HG02970 (cell line): Measurements from ENCODE around the gene TMEM107.
A peak's percentile ranks its signal among the peaks of the same experiment; 100 is the strongest.
"Not testable (repeated sequence)": the region's sequence is repeated elsewhere in the genome, so short reads cannot be mapped to it uniquely, and the experiment has no call there.

Experiments used
- ATAC-seq: cut with Tn5 transposase; IDR thresholded peaks from one replicate; pipeline ENCODE4 v1.9.1; 2021; ENCODE audit warnings: mild to moderate bottlenecking, moderate library complexity, moderate number of reproducible peaks; ENCODE audit not compliant: unreplicated experiment, low FRiP score

Gene TMEM107

DNA sequence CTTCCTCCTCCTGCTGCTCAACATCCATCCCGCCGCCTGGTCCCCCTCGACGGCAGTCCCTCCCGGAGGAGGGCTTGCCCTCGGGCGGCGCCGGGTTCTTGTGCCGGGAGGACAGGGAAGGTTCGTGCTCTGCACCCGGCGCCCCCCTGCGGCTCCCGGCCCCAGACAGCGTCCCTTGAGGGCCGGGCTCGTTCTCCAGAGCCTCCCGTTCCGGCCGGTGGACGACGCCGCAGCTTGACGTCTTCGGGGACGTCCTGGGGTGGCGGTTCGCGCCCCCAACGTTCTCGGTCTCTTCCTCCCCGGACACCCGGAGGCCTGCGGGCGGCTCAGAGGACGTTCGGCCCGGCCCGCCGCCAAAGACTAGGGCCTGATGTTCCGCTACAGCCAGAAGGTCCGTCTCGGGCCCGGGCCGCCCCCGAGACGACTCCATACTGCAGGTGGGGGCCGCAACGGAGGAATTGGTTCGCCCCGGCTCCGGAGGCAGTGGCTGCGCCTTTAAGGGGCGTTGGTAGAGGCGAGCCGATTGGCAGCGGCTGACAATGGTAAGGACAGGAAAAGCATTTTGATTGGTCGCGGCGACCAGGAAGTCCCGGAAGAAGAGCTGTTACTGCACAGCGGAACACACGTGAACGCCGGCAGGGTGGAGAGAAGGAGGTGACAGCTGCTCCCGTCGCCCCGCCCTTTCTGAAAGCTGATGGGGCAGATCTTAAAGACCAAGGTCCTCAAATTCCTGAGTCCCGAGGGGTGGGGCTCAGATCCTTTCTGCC, 13.7 kb upstream of the TMEM107 start, which contains the start of gene BORCS6:
BORCS6 (minus strand) TSS at position 470 of the 767 bp plus-strand sequence; CDS start at position 430, 40 bp downstream.
- ATAC-seq, result peak; percentile 45

DNA sequence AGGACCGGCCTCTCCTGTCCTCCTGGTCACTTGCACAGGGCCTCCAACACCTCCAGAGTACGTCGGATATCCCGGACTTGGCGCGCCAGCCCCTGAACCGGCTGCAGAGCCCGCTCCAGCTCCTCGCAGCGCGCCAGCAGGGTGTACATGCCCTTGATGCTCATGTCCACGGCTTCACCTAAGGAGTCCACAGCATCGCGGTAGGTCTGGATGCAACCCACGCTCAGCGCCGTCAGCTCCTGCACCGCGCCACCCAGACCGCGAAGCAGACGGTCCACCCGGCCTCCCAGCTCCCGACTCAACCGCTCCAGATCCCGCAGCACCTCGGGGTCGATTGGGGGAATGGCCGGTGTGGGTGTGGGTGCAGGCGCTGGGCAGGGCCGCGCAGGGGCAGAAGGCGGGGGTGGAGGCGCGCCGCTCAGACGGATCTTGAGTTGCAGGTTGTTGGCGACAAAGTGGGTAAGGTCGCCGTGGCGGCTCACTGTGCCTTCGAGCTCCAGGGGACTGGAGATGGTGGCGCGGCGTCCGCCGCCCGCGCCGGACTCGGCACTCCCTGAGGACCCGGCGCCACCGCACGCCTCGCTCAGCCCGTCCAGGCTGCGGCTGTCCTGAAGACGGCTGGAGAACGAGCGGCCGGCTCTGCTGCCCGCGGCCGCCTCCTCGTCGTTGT, 13.0 kb upstream of the TMEM107 start:
- no peak for ATAC-seq

DNA sequence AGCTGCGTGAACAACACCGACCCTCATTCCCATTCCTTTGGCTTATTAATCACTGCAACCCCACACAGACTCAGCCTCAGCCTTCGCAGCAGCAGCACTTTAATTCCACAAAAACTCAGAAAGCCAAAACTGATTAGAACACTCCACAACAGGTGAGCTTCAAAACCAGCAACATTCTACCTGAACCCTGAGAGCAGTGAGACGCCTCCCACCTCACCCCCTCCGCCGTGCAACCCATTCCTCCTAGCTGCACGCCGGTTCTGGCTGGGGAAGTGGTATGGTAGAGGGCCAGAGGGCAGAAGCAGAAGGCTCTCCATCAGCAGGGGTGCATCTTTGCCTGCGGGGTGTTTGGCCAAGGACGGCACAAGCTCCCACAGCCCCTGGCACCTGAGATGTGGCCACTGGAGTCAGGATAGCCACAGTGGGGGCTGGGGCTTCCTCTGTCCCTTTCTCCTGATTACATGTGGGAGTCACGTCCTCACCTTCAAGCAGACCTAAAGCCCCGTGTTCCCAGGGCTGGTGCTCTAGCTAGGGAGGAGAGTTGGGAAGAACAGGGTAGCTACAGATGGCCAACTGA, 12.2 kb upstream of the TMEM107 start:
- no peak for ATAC-seq

DNA sequence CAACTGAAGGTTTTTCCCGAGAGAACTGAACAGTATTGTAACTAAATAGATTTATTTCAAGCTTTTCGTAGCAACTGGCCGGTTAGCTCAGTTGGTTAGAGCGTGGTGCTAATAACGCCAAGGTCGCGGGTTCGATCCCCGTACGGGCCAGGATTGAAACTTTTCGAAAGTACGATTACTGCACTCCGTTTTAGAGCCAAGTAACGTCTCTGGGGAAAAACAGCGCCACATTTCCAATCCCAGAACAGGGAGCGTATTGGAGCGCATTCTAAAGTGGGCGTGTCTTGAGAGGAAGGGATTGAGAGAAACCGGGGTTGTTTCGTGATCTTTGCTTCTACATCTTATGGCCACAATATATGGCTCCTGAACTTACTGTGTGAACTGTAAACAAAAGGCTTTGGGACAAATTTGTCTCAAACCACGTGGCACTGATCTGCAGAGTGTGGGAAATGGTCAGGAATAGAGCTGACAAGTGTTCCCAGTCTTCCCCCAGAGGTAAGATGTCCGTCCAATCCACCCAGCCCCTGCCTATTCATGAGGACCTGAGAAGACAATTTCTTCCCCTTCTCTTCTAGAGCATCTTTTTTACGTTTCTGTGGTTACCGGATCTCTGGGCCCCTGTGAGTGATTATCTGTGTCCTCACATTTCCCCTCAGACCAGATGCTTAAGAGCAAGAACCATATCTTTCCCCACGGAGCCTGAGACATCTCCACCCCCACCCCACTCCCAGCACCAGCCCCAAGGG, 11.5 kb upstream of the TMEM107 start:
- ATAC-seq, result peak; percentile 21

DNA sequence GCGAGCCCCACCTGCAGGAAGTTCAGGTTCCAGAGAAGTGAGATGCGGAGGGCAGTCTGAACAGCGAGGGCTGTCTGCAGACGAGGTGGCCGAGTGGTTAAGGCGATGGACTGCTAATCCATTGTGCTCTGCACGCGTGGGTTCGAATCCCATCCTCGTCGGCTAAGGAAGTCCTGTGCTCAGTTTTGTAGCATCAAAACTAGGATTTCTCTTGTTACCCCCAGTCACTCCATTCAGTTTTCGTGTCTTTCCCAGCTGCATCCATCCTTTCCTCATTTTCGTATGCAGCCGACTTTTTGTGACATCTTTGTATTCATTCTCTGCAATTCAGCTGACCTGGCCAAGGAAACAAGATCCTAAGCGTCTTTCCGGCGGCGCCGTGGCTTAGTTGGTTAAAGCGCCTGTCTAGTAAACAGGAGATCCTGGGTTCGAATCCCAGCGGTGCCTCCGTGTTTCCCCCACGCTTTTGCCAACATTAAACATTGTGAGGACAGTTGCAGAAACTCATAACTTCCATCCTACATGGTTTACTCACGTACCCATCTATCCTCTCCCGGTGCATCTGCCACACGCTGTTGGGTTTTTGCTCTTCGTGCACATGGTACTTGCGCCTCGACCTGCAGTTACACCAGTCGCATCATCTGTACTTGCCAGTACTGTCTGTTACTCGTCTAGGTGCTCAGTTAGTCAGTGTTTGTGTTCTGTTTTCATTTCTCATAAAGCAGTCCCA, 10.8 kb upstream of the TMEM107 start:
- peak; percentile 34 for ATAC-seq

DNA sequence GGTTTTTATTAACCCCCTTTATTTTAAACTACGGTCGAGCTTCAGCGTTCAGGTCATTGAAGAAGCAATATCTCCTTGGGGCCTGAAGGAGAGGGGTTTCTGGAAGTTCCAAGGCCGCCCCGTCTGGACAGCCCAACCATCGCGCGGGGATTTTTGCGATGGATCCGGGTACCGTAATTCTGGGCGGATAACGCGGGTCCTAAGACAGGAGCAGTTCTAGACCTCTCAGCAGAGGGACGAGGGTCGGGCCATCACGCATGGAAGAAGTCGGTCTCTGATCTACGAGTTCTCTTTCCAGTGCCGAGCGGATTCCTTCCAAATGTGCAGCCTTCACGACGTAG, 10.2 kb upstream of the TMEM107 start:
- ATAC-seq, result no peak

DNA sequence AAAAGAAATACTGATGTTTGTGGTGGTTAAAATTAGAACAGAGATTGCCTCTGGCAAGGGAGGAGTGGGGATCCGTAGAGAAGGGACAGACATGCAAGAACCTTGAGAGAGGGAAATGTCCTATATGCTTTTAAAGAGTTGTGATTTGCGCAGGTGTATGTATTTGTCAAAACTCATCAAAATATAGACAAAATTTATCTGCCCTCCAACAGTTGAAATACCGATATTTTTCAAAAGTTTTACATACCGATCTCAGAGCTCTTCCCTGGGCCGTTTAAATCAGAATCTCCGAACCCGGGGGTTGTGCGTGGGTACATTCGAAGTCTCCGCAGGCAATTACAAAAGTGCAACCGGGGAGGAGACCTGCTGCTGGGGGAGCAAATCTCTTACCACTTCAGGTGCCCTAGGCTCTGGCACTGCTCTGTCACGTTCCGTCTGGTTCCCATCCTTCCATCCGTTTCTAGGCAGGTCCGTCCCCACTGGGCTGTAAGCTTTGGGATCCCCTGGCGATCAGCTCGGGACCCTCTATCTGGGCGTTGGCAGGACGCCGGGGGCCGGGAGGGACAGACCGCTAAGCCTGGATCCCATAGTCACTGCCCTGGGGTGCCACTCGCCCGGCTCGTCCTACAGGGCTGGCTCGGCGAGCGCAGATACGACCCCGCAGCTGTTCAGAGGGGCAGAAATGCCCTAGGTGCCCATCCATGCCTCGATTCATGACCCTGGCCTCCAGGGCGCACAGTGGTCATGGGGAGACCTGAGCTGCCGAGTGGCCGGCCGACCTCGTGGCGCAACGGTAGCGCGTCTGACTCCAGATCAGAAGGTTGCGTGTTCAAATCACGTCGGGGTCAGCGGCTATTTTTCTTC, 9.6 kb upstream of the TMEM107 start:
- ATAC-seq, result peak; percentile 17

DNA sequence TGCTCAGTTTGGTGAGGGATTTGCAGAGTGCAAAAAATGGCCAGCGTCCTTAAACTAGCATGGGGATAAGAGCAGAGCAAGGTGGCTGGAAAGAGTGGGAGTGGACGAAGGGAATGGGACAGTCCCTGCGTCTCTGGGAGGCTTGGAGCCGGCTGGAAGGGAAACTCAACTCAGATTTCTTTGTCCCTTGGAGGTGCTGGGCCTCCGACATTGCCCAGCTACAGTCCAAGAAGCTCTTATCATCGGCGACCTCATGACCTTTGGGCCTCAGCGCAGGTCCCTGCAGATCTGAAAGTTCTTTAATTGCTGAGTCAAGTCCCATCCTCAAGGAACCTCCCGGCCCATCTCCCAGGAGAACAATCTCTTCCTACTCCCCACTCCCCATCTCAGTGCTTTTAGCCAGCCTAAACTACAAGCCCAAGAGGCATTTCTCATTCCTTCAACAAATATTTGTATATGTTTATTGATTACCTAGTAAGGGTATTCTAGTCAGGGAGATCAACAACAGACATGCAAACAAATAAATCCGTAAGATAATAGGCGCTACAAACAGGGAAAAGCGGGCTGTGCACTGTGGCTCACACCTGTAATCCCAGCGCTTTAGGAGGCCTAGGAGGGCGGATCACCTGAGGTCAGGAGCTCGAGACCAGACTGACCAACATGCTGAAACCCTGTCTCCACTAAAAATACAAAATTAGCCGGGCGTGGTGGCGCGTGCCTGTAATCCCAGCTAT, 985 bp upstream of the TMEM107 start:
- no peak for ATAC-seq

DNA sequence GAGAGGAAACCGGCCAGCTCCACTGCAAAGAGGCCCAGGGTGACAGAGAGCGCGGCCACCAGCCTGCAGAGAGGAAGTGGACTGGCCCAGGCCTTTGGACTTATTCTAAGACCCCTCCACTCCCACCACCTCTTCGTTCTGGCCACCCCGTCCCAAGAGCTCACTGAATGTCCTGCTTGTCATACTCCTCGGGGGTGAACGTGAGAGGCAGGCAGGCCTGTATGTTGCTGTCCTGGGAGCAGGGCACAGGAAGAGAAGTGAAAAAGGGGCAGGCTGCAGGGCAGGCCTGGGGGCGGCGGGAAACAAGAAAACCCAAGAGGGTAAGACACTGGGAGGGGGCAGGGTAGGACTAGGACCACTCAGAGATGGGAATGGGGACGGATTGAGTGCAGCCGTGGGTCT, 384 bp downstream of the TMEM107 start:
- ATAC-seq, result no peak

DNA sequence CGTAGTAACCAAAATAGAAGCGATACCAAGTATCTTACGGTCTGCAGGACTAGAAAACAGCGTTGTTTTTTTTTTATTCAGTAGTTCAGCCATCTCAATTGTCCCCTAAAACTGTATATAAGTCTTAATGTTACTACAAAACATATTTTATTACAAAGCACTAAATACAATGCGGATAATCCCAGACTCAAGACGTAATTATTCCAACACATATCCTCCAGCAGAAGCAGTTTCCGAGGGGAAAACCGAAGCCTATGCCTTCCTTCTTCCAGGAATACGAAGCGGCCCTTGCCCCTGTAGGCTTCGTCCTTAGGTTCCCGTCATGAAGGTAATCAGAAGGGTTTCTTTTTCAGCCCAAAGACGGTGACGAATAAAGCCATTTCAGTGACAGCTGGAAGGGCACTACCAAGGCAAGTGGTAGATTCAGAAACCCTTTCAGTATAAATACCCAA, 2.3 kb downstream of the TMEM107 start:
- ATAC-seq, result no peak

DNA sequence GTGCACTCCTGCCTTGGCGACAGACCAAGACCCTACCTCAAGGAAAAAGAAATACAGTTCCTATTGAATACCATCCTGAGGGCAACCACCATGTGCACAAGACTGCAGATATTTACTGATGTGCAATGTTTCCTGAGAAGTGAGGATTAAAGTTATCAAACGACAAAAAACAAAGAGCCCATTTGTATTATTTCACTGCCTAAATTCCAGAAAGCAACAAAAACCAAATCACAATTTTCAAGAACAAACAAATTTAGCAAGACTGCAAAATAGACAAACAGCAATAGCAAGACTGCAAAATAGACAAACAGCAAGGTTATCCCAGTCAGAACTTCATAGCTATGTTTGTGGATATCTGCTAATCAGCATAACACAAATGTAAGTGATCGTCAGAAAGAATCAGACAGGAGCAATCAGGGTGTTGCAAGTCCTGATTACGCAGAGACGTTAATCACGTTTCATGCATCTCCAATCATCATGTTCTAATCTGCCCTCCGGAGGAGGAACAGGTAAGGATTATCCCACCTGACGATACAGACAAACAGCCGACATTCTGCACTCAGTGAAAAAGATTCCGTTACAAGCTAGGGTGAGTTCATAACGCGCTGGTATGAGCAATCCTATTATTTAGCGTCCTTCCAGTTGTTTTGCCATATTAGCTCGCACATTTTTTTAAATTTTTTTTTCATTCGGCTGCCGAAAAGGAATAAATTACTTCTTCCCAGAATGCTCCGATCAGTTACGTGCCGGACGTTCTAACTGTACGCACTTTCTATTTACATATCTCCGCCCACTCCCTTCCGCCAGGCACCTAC, 2.9 kb downstream of the TMEM107 start:
- peak; percentile 70 for ATAC-seq

DNA sequence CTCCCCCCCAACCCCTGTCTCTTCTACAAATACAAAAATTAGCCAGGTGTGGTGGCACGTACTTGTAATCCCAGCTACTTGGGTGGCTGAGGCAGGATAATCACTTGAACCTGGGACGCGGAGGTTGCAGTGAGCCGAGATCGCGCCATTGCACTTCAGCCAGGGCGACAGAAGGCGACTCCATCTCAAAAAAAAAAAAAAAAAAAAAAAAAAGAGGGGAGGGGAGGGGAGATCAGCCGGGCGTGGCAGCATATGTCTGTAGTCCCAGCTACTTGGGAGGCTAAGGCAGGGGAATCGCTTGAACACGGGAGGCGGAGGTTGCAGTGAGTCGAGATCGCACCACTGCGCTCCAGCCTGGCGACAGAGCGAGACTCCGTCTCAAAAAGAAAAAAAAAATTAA, 6.0 kb downstream of the TMEM107 start:
- not testable (repeated sequence) for ATAC-seq

DNA sequence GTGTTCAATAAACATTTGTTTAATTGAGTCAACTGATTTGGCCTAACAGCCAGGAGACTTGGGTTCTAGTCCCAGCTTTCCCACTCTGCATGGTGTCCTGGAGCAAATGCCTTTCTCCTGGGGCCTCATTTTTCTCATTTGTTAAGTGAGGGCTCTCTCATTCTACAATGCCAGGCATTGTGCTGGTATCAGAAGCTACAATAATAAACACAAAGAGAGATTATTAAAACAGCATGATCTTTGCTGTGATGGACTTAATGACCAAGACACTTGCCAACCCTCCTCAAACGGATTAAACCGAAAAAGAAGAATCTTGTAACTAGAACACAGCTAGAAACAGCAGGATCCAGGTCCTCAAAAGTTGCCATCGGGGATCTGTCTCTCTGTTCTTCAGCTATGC, 8.7 kb downstream of the TMEM107 start:
- ATAC-seq, result no peak

DNA sequence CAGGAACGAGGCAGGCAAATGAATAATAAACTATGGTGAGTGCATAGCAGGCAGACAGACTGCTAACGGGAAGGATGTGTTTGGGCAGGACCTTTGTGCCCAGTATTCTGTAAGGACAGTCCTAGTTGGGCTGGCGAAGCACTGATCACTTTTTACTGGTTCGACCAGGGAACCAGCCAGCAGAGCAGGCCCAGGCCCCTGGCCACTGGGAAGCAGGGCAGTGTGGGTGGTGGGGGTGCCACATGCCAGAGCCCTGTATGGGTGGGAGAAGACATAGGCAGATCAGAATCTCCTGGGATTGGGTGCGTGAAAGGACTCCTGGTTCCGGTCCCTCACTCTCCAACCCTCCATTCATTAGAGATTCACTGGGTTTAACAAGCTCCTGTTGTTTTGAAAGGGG, 9.4 kb downstream of the TMEM107 start:
- no peak for ATAC-seq

DNA sequence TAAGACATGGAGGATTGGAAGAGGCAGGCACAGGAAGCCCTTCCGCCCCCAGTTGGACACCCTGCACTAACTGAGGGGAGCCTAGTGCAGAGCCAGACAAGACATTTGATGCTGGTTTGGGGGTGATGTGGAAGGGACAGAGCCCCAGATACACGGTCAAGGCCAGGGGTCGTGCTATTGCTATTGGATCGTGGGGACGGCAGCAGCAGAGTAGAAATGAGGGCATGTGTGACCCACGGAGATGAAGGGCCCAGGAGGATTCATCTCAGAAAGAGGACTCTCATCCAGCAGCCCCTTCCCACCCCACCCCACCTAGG, 11.4 kb downstream of the TMEM107 start:
- ATAC-seq, result no peak

DNA sequence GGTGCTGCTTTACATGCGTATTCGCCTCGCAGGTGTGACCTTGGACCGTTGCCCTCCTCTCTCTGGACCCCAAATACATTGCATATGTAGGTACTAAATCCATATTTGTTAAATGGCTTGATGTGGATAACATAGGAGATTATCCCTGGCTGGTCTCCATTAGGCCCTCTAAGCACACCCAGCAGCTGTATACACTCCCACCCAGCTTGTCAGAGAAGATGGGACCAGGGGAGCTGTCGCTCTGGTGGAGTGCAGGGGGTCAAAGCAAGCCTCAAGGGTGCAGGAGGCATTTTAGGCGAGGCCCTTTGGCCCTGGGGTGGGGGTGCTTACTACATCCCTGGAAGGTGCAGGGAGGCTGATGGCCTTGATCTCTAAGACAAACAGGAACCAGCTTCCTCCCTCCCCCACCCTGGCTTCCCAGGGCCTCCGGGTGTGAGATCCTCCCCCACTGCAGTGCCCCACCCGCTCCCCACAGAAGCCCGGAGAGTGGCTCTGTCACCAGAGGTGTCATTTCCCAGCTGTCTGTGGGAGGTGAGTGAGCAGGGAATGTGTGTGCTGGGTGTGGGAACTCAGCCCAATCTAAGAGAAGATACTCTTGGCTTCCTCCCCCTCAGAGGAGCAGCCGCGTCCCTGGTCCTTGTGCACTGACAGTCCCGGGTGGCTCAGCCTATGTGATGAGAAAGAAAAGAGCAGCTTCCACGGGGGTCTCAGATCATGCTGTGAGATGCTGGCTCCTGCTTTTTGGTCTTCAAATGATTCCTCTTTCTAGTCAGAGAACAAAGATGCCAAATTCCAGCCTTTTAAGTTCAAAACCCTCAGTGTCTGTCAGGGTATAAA, 12.0 kb downstream of the TMEM107 start:
- ATAC-seq, result no peak
